Hepatocyte (in vitro differentiated cells): ENCODE data around the gene TCF7L1.

Source experiments
- EZH2 ChIP-seq: fragments of 200-600 bp; sonication (generic); IDR thresholded peaks from 2 replicates; pipeline ENCODE4 v1.6.1; 2016; ENCODE audit warnings: antibody characterized with exemption, mild to moderate bottlenecking, borderline replicate concordance
- TF ChIP-seq, protein P1 (sequence below): fragments of 200-600 bp; sonication (generic); IDR thresholded peaks from 2 replicates; pipeline ENCODE4 v1.5.1; 2016; ENCODE audit warnings: antibody characterized with exemption, mild to moderate bottlenecking; ENCODE audit not compliant: poor library complexity

DNA sequence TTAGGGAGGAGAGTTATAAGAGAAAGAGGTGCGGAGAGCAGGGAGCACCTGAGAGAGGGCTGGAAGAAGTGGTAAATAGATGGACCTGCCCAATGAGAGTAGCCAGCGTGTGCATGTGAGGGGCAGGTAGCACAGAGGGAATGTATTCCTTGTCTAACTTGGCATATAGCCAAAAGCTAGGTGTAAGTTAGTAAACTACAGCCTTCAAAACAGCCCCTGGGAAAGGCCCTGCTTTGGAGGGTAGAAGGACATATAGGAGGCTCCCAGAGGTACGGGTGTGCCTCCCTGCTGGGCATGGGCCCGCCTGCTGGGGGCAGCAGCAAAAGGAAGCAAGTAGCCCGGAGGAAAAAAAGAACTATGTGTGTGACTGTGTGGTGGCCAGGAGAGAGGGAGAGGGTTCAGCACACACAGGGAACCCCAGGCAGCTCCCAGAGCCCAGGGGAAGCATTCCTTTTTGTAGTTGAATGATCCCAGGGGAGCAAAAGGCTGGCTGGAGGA lies 48.0 kb downstream of the TCF7L1 start:
- TF ChIP-seq, protein P1, sequence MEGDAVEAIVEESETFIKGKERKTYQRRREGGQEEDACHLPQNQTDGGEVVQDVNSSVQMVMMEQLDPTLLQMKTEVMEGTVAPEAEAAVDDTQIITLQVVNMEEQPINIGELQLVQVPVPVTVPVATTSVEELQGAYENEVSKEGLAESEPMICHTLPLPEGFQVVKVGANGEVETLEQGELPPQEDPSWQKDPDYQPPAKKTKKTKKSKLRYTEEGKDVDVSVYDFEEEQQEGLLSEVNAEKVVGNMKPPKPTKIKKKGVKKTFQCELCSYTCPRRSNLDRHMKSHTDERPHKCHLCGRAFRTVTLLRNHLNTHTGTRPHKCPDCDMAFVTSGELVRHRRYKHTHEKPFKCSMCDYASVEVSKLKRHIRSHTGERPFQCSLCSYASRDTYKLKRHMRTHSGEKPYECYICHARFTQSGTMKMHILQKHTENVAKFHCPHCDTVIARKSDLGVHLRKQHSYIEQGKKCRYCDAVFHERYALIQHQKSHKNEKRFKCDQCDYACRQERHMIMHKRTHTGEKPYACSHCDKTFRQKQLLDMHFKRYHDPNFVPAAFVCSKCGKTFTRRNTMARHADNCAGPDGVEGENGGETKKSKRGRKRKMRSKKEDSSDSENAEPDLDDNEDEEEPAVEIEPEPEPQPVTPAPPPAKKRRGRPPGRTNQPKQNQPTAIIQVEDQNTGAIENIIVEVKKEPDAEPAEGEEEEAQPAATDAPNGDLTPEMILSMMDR: peak; percentile 16
- TF ChIP-seq EZH2: no peak
